ENCODE measurements around the gene SULT4A1. TPM values are rescaled to one million over a fixed set of nuclear protein-coding genes. Genes with fewer than 3 reads are reported as not detected.

SULT4A1 gene
- total and polyA plus RNA-seq, 2 of the 8 experiments (the other 6 are each of a cell fraction or from before 2014, with no cell fraction given): 9.1 to 11.8 TPM

- no peak for FAIRE-seq
- Histone ChIP-seq H3K56ac (replicated peaks; ENCODE audit: insufficient read length, low read depth, low read length) (no peak overlapping the region), H3K4ac (replicated peaks; ENCODE audit: insufficient read length, low read depth, low read length) (no peak overlapping the region), H2BK5ac (ENCODE audit: low read depth, low read length) (no peak overlapping the region), H3K23ac (ENCODE audit: insufficient read length) (no peak overlapping the region), H4K8ac (ENCODE audit: extremely low read depth, insufficient read depth, low read length) (no peak overlapping the region), H3K14ac (ENCODE audit: insufficient read length) (no peak overlapping the region), H2AK5ac (ENCODE audit: low read depth, low read length) (no peak overlapping the region; the same call in 1 of the 2 replicates), H4K91ac (replicated peaks; ENCODE audit: insufficient read length, low read length) (no peak overlapping the region), H2BK15ac (ENCODE audit: low read length) (no peak overlapping the region), H2AFZ (ENCODE audit: low read length) (no peak overlapping the region), H2BK12ac (ENCODE audit: low read depth, low read length) (no peak overlapping the region), H3K9ac (replicated peaks in 1 of 4; ENCODE audit: extremely low read depth in 1 of 4, low read depth in 3 of 4, low read length in 3 of 4) (no peak overlapping the region), H3K23me2 (ENCODE audit: low read depth, low read length) (peaks cover 2% of the 10 kb centered on the region; the same call in 1 of the 2 replicates), H3K79me2 (ENCODE audit: control insufficient read depth in 1 of 2, insufficient read depth in 2 of 2, low read length in 2 of 2) (no peaks in the 10 kb centered on the region), H3K4me1 (replicated peaks in 1 of 4; ENCODE audit: control insufficient read depth in 3 of 4, insufficient read depth in 4 of 4, low read length in 3 of 4) (peaks cover 0 to 2% (median 0%) of the 10 kb centered on the region in 4 experiments; a peak in 2 of 7 replicates), H3K9me3 (ENCODE audit: insufficient read depth in 2 of 2, low read depth in 1 of 2, low read length in 1 of 2) (no peaks in the 10 kb centered on the region), H2BK120ac (replicated peaks; ENCODE audit: low read depth, low read length) (no peak overlapping the region), H3K18ac (ENCODE audit: extremely low read depth, low read length) (no peak overlapping the region), H3K4me3 (ENCODE audit: extremely low read depth in 1 of 4, insufficient read depth in 2 of 4, low read depth in 3 of 4, low read length in 4 of 4) (no peak overlapping the region), H3K79me1 (ENCODE audit: low read depth, low read length) (no peaks in the 10 kb centered on the region), H4K5ac (ENCODE audit: insufficient read length, low read depth, low read length) (no peak overlapping the region), H3K4me2 (ENCODE audit: insufficient read depth in 1 of 2, low read depth in 2 of 2, low read length in 2 of 2) (no peak overlapping the region), H4K20me1 (replicated peaks in 1 of 2; ENCODE audit: control insufficient read depth in 1 of 2, insufficient read depth in 2 of 2, low read length in 2 of 2) (peaks cover 0 to 2% of the 10 kb centered on the region in 2 experiments), H3K36me3 (ENCODE audit: control insufficient read depth in 2 of 4, insufficient read depth in 4 of 4, low read length in 3 of 4) (no peaks in the 10 kb centered on the region), H3K27ac (ENCODE audit: low read depth, low read length) (no peak overlapping the region), H3K27me3 (replicated peaks in 1 of 4; ENCODE audit: control insufficient read depth in 3 of 4, extremely low read depth in 1 of 4, insufficient read depth in 3 of 4, low read length in 3 of 4) (no peaks in the 10 kb centered on the region), H2BK20ac (ENCODE audit: low read length) (no peak overlapping the region)
- ChIA-PET CTCF (ENCODE audit: partially characterized antibody) (interaction anchor here (0.8 to 21.4 kb wide), 7 partner anchors 9 to 77 kb away, joined by 3 to 226 read pairs (median 3); no protein-coding TSS in a partner anchor), POLR2A (ENCODE audit: partially characterized antibody) (interaction anchor here (1.0 kb wide), 1 partner anchor 13 kb away, joined by 3 read pairs; the partner anchor contains the start of gene PNPLA5)
- WGBS, 2 experiments (ENCODE audit: extremely low coverage in 1 of 2, insufficient coverage in 1 of 2, insufficient read length in 1 of 2, insufficient replicate concordance in 2 of 2, low coverage in 1 of 2, low lambda C conversion rate in 2 of 2, missing lambda C conversion rate in 1 of 2): 94% methylated on average over 7 of the region's 7 CpGs; no CpG with 5 or more reads in 1 of the 2 experiments
- no peak for TF ChIP-seq BCL11A (IDR thresholded peaks at IDR 0.05; ENCODE audit: low read depth in 2 of 2, low read length in 2 of 2)
- TF ChIP-seq ZNF274 (IDR thresholded peaks at IDR 0.05; ENCODE audit: borderline replicate concordance, extremely low read depth, low read length): no peak
- no peak for TF ChIP-seq RFX5 (IDR thresholded peaks at IDR 0.05; ENCODE audit: borderline replicate concordance, low read depth, low read length)
- no peak for TF ChIP-seq TEAD4 (IDR thresholded peaks at IDR 0.05; ENCODE audit: low read depth, low read length)
- no peak for TF ChIP-seq SP1 (IDR thresholded peaks at IDR 0.05; ENCODE audit: low read depth, low read length)
- TF ChIP-seq CBX8 (IDR thresholded peaks at IDR 0.05; ENCODE audit: borderline replicate concordance, low read depth, low read length): no peak
- DNase-seq (ENCODE audit: low read depth in 1 of 2, low spot score in 2 of 2): no peak
Observed at GRCh38 chr22:43905681-43906080, 43.4 kb upstream of the SULT4A1 start.
